HG03442 (cell line): ENCODE measurements around the gene CGB3.

ENCODE experiments used
- ATAC-seq: cut with Tn5 transposase; IDR thresholded peaks from one replicate; pipeline ENCODE4 v1.9.1; 2021; ENCODE audit warnings: mild to moderate bottlenecking, moderate library complexity; ENCODE audit not compliant: unreplicated experiment

The CGB3 gene

GRCh38 chr19:49016067-49016839 is 7.9 kb downstream of the CGB3 start:
- ATAC-seq: no peak

GRCh38 chr19:49014870-49015255 is 9.3 kb downstream of the CGB3 start:
- no peak for ATAC-seq

- ATAC-seq: no peak
These were observed 9.8 kb downstream of the CGB3 start for GRCh38 chr19:49014123-49014869.

- ATAC-seq: no peak
These were observed 12.9 kb downstream of the CGB3 start for GRCh38 chr19:49011194-49011593.

GRCh38 chr19:49010453-49010852 is 13.7 kb downstream of the CGB3 start:
- no peak for ATAC-seq

GRCh38 chr19:49009828-49010227 is 14.3 kb downstream of the CGB3 start:
- ATAC-seq: no peak

GRCh38 chr19:49006905-49007304 is 17.2 kb downstream of the CGB3 start:
- no peak for ATAC-seq

- ATAC-seq: no peak
These were observed 19.0 kb downstream of the CGB3 start for GRCh38 chr19:49004964-49005614.

- no peak for ATAC-seq
These were observed 20.0 kb downstream of the CGB3 start for GRCh38 chr19:49004133-49004532.

- ATAC-seq: no peak
These were observed 24.4 kb downstream of the CGB3 start for GRCh38 chr19:48999481-49000325.

GRCh38 chr19:48997972-48998371 is 26.2 kb downstream of the CGB3 start:
- ATAC-seq: no peak

GRCh38 chr19:48994035-48994386 is 30.1 kb downstream of the CGB3 start:
- no peak for ATAC-seq

- ATAC-seq: peak; percentile 87
These were observed 30.7 kb downstream of the CGB3 start, which contains the start of the genes GYS1 and RUVBL2 for GRCh38 chr19:48993175-48994034. Gene GYS1, minus strand, starts transcription at chr19:48993309. Its CDS starts 197 bp downstream, at chr19:48993112. Gene RUVBL2, plus strand, starts transcription at chr19:48993887. Its CDS starts 25 bp downstream, at chr19:48993912.

GRCh38 chr19:48992581-48993174 is 31.5 kb downstream of the CGB3 start:
- ATAC-seq: no peak

- no peak for ATAC-seq
These were observed 32.1 kb downstream of the CGB3 start for GRCh38 chr19:48991873-48992580.

GRCh38 chr19:48991011-48991609 is 33.0 kb downstream of the CGB3 start:
- no peak for ATAC-seq

- no peak for ATAC-seq
These were observed 33.7 kb downstream of the CGB3 start for GRCh38 chr19:48990400-48990799.

GRCh38 chr19:48989701-48990291 is 34.3 kb downstream of the CGB3 start:
- ATAC-seq: no peak
